Testis (tissue), 2 donors: ENCODE measurements around the gene ERAL1.

Experiments used
- CTCF ChIP-seq, 3 experiments: fragments of 450-650 bp in 2 of 3; fragments of 200-600 bp in 1 of 3; sonication (generic) in 1 of 3; IDR thresholded peaks; one replicate each; pipeline ENCODE4 v1.5.1; 2016 to 2019; ENCODE audit warnings: antibody characterized with exemption in 3 of 3, mild to moderate bottlenecking in 2 of 3, moderate library complexity in 1 of 3
- POLR2A ChIP-seq: fragments of 450-650 bp; IDR thresholded peaks from one replicate; pipeline ENCODE4 v1.6.1; 2017; ENCODE audit warnings: antibody characterized with exemption, mild to moderate bottlenecking, moderate library complexity

GRCh38 chr17:28898527-28898955 is 43.7 kb downstream of the ERAL1 start:
- TF ChIP-seq CTCF (IDR thresholded peaks at IDR 0.05), result no peak
- TF ChIP-seq POLR2A, result no peak
